Activated CD4-positive, alpha-beta T cell treated with anti-CD3 and anti-CD28 coated beads for 48 hours (primary cell): ENCODE measurements around the gene SLC10A7.

Source experiments
- DNase-seq: peaks from one replicate; pipeline ENCODE4 v3.0.0-alpha.2; 2020

Gene SLC10A7

GRCh38 chr4:146490106-146490505 lies 31.6 kb downstream of the SLC10A7 start:
- DNase-seq, result no peak

GRCh38 chr4:146488495-146489174 lies 33.1 kb downstream of the SLC10A7 start:
- no peak for DNase-seq

GRCh38 chr4:146486565-146486964 lies 35.2 kb downstream of the SLC10A7 start:
- DNase-seq, result no peak

GRCh38 chr4:146485968-146486367 lies 35.8 kb downstream of the SLC10A7 start:
- no peak for DNase-seq

GRCh38 chr4:146482788-146483187 lies 39.0 kb downstream of the SLC10A7 start:
- no peak for DNase-seq

GRCh38 chr4:146481246-146481645 lies 40.5 kb downstream of the SLC10A7 start:
- DNase-seq, result no peak

- no peak for DNase-seq
Observed at GRCh38 chr4:146478009-146478408, 43.7 kb downstream of the SLC10A7 start.

- DNase-seq, result no peak
Observed at GRCh38 chr4:146477054-146477453, 44.7 kb downstream of the SLC10A7 start.

- no peak for DNase-seq
Observed at GRCh38 chr4:146472404-146472803, 49.3 kb downstream of the SLC10A7 start.

GRCh38 chr4:146470604-146471003 lies 51.1 kb downstream of the SLC10A7 start:
- no peak for DNase-seq

- DNase-seq, result no peak
Observed at GRCh38 chr4:146469022-146469421, 52.7 kb downstream of the SLC10A7 start.

- no peak for DNase-seq
Observed at GRCh38 chr4:146465628-146466027, 56.1 kb downstream of the SLC10A7 start.

- no peak for DNase-seq
Observed at GRCh38 chr4:146462251-146462650, 59.5 kb downstream of the SLC10A7 start.

- no peak for DNase-seq
Observed at GRCh38 chr4:146458594-146458993, 63.1 kb downstream of the SLC10A7 start.

- DNase-seq, result no peak
Observed at GRCh38 chr4:146456681-146457080, 65.1 kb downstream of the SLC10A7 start.

GRCh38 chr4:146453181-146453807 lies 68.4 kb downstream of the SLC10A7 start:
- no peak for DNase-seq

- DNase-seq, result peak; percentile 7
Observed at GRCh38 chr4:146450524-146450923, 71.2 kb downstream of the SLC10A7 start.

GRCh38 chr4:146446555-146446954 lies 75.2 kb downstream of the SLC10A7 start:
- DNase-seq, result no peak

GRCh38 chr4:146445198-146446150 lies 76.3 kb downstream of the SLC10A7 start:
- DNase-seq, result no peak

- DNase-seq, result no peak
Observed at GRCh38 chr4:146443525-146443924, 78.2 kb downstream of the SLC10A7 start.

- DNase-seq, result no peak
Observed at GRCh38 chr4:146442801-146443200, 78.9 kb downstream of the SLC10A7 start.

- no peak for DNase-seq
Observed at GRCh38 chr4:146439999-146440398, 81.7 kb downstream of the SLC10A7 start.

- DNase-seq, result no peak
Observed at GRCh38 chr4:146439437-146439836, 82.3 kb downstream of the SLC10A7 start.

- no peak for DNase-seq
Observed at GRCh38 chr4:146437778-146438177, 84.0 kb downstream of the SLC10A7 start.
